Stimulated activated CD4-positive, alpha-beta T cell treated with anti-CD3 and anti-CD28 coated beads, Interleukin-15, amount 100 ng/mL, for 1 hour (primary cell): ENCODE results near the gene SSC5D.

Source experiments
- DNase-seq, 2 donors: peaks; one replicate each; pipeline ENCODE4 v3.0.0-alpha.2; 2020; ENCODE audit warnings: low read depth in 1 of 2, low spot score in 1 of 2

The SSC5D gene

DNA sequence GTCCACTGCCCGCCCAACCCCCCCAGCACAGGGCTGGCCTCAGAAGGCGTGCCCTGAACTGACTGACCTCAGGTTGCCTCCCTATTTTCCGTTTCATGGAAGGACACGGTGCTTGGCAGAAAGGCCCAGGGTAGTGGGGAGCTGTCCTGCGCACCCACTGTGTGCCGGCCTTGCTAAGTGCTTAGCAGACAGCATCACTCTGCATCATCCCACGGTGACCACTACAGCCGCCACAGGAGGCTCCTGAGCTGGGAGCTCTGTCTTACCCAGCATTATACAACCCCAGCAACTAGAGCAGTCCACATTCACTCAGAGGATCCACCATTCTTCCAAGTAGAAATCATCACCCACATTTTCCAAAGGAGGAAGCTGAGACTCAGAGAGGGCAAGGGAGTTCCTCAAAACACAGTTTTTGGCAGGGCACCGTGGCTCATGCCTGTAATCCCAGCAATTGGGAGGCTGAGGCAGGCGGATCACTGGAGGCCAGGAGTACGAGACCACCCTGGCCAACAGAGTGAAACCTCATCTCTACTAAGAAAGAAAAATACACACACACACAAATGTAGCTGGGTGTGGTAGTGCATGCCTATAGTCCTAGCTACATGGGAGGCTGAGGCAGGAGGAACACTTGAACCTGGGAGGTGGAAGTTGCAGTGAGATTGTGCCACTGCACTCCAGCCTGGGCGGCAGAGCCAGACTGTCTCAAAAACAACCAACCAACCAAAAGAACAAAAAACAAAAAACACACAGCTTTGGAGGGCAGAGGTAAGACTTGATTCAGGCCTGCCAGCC is 47.1 kb downstream of the SSC5D start:
- DNase-seq, result no peak

DNA sequence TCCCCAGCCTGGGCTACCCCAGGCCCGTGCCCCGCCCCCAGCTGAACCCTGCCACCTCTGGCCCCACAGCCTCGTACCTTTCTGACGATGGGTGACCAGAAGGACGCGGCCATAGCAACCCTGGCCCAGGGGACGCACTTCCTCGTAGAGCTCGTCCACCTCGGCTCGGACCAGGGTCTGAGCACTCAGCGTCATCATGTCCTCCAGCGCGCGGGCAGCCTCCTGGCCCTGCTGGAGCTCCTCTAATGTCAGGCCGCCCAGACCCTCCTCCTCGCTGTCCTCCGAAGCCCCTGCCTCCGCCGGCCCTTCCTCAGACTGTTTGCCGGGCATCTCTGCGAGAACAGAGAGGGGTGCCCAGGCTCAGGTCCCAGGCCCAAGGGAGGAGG is 47.7 kb downstream of the SSC5D start:
- DNase-seq, result no peak

DNA sequence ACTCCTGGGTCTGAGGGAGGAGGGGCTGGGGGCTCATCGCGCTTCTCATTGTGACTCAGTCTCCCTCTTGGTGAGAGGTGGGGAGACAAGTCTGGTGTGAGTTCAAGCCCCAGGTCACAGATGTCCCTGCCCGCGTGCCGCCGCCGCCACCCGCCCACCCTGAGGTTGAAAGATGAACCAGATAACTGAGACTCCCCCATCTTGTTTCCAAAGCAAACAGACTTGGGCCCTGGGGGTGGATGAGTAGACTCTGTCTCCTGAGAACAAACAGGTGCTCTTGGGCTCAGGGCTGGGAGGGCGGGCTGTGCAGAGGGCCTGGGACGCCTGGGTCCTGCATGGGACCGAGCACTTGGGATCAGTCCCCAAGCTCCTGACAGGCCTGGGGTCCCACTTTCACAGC is 48.1 kb downstream of the SSC5D start:
- DNase-seq, result no peak

DNA sequence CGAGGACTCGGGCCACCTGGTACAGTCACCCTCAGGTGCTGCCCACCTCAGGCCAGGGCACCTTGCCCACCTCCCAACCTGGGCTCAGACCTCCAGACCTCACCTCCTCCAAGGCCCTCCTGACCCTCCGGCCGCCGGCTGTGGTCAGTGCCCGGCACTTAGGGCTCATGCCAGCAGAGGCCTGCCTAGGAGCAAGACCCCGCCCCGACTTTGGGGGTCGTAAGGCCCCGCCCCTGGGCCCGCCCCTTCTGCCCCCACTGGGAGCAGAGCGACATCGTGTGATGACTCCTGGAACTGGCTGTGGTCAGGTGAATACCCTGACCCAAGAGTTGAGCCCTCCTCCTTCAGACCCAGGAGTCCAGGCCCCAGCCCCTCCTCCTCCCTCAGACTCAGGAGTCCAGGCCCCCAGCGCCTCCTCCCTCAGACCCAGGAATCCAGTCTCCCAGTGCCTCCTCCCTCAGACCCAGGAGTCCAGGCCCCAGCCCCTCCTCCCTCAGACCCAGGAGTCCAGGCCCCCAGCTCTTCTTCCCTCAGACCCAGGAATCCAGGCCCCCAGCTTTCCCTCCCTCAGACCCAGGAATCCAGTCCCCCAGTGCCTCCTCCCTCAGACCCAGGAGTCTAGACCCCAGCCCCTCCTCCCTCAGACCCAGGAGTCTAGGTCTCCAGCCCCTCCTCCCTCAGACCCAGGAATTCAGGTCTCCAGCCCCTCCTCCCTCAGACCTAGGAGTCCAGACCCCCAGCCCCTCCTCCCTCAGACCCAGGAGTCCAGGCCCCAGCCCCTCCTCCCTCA is 48.9 kb downstream of the SSC5D start, which contains the start of gene SBK2:
TSS of gene SBK2 (minus strand) at position 183 of the 790 bp plus-strand sequence. CDS start 839 bp downstream, outside the sequence.
- DNase-seq, result no peak

DNA sequence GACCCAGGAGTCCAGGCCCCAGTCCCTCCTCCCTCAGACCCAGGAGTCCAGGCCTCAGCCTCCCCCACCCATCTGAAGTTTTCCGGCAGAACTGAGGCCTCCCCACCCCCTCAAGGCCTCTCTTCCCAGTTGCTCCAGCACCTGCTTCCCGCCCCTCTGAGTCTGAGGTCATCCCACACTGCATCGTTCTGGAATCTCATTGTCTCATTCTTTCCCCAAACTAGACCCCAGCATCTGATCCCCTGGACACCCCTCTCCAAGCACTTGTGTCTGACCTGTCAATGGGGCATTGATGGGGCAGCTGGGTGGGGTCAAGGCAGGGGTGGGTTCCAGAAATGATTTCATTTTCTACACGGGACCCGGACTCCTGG is 49.5 kb downstream of the SSC5D start:
- no peak for DNase-seq

DNA sequence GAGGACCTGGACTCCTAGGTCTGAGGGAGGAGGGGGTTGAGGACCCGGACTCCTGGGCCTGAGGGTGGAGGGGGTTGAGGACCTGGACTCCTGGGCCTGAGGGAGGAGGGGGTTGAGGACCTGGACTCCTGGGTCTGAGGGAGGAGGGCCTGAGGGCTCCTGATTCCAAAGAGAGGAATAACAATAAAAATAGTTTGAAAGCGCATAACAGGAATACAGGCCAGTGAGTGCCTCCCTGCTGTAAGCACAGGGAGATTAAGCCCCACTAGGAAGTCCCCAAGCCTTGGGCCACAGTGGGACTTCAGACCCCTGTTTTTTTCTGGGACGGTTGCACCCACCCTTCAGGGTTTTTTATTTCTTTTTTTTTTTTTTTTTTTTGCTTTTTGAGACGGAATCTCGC is 49.9 kb downstream of the SSC5D start:
- no peak for DNase-seq

DNA sequence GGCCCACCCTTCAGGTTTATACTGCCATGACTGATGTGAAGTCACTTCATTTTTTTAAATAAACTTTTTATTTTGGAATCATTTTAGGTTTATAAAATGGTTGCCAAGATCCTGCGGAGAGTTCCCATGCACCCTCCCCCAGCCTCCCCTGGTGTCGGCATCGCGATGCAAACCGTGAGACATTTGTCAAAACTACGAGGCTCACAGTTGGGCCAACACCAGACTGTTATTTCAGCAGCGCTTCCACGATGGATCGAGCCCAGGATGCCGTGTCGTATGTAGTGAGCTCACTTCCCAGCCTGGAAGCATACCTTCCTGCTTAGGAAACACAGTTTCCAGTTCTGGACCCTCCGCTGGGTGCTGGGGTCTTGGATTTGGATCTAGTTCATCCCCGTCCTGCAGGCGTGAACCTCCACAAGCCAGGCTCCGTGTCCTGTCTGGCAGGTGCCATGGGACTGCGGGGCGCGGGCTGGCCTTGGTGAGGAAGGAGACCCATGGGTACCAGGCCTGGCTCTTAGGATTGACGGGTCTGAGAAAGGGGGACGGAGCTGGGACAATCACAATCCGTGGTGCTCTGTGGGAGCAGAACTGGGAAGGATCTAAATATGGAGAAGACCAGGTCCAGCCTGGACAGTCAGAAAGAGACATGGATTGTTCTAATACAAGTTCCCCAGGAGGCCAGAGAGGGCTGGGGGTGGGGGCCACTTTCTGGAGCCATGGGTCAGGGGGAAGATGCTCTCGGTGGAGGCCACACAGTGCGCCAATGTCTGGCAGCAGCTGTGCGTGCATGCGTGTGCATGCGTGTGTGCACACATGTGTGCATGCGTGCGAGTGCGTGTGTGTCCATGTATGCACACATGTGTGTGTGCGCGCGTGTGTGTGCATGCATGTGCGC is 51.1 kb downstream of the SSC5D start:
- DNase-seq, result no peak

DNA sequence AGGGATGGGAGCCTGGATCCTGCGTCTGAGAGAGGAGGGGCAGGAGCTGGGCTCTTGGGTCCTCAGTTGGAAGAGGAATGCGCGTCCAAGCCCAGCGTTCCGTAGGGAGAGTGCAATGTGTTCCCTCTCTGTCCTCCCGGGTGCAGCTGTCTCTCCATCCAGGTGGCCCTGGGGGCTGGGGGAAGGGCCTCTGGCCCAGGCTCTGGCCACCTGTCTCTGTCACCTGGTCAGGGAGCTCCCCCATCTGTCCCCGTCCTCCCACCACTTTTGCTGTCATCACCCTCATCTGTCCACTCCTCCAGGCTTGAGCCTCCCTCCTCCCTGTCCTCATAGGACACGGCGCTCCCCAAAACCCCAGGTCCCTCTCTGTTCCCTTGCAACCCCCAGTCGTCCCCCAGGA is 52.4 kb downstream of the SSC5D start:
- DNase-seq, result no peak

DNA sequence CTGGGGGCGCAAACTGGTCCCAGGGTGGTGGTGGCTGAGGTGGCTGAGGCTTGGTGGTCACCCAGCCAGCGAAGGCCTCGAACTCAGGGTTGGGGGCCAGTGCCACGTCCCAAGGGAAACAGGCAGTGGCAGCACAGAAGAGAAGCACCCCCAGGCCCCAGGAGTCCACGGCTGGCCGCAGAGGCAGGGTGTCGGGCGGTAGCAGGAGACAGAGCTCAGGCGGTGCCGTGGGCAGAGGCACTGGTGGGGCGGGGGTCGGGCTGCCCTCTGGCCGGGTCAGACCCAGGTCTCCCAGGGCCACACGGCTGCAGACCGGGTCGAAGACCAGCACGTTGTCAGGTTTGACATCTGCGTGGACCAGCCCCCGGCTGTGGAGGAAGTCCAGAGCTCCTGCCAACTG is 52.9 kb downstream of the SSC5D start:
- DNase-seq, result no peak

DNA sequence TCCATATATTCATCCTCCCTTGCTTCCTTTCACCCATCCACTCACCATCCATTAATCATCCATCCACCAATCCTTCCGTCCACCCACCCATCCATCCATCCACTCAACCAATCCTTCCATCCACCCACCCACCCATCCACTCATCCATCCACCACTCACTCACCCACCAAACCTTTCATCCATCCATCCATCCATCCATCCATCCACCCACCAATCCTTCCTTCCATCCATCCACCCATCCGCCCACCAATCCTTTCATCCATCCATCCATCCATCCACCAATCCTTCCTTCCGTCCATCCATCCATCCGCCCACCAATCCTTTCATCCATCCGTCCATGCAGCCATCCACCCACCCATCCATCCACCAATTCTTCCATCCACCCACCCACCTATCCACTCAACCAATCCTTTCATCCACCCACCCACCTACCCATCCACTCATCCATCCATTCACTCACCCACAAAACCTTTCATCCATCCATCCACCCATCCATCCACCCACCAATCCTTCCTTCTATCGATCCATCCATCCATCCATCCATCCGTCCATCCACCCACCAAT is 54.1 kb downstream of the SSC5D start:
- DNase-seq, result no peak

DNA sequence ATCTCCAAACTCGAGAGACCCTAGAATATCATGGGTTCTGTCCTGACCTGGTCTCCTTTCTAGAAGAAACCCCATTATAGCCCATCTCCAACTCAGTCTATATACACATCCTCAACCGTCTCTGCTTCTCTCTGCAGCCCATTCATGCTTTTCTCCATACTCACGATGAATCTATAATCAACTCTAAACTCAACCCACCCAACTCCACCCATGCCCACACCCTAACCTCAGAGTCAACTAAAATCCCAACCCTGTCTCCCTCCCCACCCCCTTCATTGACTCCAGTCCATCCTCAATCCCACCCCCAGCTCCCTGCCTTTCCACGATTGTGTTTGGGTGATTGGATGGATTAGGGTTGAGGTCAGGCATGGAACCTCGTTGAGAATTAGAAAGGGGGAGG is 55.3 kb downstream of the SSC5D start:
- DNase-seq, result no peak

DNA sequence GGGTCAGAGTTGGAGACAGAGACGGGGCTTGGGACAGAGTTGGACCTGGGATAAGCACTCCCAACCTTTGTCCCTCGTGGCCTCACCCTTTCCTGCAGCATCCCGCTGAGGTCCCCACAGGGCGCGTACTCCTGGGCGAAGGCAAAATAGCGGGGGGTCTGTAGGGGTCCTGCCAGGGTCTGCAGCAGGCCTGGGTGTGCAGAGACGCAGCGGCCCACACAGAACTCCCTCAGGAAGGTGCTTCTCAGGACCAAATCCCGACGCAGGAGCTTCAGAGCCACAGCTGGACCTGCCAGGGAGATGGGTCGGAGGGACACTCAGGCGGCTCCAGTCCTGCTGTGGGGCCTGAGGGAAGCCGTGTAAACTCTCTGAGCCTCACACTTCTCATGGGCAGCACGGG is 55.8 kb downstream of the SSC5D start:
- DNase-seq, result no peak

DNA sequence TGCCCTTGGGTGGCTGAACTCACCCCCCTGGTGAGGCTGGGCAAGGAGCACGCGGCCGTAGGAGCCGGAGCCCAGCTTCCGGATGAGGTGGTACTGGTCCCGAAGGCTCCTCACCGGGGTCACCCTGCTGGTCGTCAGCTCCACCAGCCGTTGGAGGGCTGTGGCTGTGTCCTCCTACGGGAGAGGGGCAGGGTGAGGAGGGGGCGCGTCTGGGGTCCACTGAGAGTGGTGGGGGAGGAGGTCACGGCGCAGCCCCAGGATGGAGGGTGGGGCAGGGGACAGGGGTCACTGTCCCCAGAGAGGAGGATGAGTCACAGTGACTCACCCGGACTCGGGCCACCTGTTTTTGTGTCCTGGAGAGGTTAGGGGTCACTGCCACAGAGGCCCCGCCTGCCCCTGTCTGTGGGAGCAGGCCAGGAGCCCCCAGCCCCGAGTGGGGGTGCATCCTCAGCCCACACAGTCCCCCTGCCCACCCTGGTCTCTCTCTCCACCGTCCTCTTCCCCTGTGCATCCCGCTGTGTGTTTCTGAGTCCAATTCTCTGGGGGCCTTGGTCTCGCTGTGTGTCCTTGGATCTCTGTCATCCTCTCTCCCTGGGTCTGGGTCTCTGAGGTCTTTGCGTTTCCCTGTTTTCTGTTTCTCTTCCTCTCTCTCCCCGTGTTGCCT is 56.7 kb downstream of the SSC5D start:
- no peak for DNase-seq

DNA sequence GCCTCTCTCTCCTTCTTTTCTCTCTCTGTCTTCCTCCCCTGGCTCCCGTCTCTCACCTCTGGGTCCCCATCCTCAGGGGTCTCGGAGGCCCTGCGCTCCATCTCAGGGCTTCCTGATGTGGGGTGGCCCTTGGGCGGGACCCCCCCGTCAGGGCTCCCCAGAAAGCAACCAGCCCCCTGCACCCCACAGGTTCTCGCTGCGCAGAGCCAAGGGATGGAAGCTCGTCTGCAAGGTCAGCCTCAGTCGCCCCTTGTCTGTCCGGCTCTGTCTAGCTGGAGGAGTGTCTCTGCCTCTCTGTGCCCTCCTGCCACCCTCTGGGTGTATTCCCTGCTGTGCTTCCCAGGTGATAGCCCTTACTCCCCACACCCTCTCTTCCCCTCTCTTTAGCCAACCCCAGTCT is 57.2 kb downstream of the SSC5D start, which contains the start of gene SBK3:
TSS of gene SBK3 (minus strand) at position 101 of the 400 bp plus-strand sequence. CDS start at position 101, 0 bp downstream.
- DNase-seq, result no peak

DNA sequence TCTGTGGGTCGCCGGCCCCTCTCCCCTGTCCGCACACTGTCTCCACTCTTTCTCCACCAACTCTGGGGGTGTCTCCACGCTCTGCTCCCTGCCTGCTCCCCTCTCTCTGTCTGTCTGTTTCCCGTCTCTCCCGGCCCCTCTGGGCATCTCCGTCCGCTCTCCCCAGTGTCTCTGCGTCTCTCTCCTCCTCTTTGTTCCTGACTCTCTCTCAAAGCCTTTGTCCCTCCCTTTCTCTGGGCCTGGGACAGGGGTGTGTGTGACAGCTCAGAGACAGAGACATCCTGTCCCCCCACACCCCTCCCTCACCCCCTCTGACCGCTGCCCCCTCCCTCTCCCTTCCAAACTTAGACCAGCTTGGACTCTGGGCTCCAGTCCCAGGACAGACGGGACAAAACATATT is 57.8 kb downstream of the SSC5D start:
- no peak for DNase-seq

DNA sequence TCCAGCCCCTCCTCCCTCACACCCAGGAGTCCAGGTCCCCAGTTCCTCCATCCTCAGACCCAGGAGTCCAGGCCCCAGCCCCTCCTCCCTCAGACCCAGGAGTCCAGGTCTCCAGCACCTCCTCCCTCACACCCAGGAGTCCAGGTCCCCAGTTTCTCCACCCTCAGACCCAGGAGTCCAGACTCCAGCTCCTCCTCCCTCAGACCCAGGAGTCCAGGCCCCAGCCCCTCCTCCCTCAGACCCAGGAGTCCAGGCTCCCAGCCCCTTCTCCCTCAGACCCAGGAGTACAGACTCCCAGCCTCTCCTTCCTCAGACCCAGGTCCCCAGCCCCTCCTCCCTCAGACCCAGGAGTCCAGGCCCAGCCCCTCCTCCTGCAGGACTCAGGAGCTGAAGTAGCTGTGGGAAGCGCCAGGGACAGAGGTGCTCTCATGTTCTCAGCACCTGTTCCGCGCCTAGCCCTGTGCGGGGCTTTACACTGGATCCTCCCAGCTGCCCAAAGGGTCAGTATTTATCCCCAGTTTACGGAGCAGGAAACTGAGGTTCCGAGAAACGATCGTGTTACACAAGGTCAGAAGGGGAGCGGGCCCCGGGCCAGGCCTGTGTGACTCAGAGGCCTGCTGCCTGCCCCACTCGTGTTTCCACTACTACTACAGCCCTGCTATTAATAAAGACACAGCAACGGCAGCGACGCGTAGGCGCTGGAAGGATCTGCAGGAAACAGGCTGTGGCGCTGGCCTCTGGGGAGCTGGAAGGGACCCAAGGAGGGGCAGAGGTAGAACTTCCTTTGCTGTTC is 58.8 kb downstream of the SSC5D start:
- no peak for DNase-seq

DNA sequence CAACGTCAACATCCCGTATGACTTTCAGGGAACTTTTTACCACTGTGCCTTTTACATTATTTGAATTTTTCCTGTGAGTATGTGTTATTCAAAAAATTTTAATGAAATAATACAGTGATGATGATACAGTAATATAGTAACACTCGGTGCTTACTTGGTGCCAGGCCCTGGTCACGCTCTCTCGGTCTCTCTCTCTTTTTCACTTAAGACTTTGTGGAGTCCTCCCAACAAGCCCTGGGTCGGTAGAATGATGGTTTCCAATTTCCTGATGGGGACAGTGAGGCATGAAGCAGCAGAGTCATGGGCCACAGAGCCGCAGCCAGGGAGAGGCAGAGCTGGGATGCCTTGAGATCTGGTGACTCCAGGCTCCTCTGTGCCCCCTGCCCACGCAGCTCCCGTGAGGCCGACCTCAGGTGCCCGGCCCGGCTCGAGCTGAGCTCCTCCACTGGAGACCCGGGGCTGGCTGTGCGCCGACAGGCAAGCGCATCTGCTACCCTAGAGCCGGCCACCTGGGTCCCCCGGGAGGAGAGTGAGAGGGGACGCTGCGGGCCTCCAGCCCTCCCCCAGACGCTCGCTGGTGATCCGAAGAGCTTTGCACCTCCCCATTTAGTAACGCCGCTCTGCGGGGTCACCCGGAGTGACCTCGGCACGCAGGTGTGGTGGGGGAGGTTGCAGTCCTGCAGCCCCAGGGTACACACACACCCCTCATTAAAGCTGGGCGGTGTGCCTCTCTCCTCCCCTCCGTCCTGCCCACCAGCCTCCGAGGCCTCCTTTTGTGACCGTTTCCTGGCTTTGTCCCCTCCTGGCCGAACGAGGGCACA is 61.5 kb downstream of the SSC5D start:
- no peak for DNase-seq

DNA sequence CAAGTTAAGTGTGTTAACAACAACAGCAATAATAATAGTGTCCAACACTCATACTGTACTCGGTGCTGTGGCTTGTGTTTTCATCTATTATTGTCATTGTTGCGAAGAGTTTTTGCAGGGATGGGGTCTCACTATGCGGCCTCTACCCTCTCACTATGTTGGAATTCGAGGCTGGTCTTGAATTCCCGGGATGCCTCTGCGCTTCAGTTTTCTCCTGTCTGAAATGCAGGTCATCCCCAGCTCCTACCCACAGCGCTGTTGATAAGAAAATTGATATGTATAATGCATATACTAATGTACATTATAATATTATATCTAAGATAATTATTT is 62.0 kb downstream of the SSC5D start:
- no peak for DNase-seq

DNA sequence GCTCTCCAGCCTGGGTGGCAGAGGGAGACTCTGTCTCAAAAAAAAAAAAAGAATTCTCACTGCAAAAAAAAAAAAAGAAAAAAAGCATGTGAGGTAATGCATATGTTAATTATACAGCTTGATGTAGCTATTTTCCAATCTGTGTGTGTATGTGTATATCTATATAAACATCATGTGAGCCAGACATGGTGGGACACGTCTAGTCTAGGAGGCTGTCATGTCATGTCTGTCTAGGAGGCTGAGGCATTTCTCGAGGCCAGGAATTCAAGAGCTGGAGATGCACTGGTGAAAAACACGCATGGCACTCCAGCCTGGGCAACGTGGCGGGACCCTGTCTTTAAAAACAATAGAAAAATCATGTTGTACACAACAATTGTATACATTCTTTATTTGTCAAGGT is 64.0 kb downstream of the SSC5D start:
- no peak for DNase-seq
